Mucosa of gallbladder (tissue), 1 donor: Measurements from ENCODE around the gene MED10. TPM values are rescaled to one million over a fixed set of nuclear protein-coding genes. Genes with fewer than 3 reads are reported as not detected.

Experiments used
- DNase-seq: peaks from one replicate; pipeline ENCODE4 v3.0.0-alpha.2; 2020; ENCODE audit warnings: low spot score
- total RNA-seq: library from RNA; stranded (reverse); gene quantifications from one replicate; pipeline ENCODE4 v1.2.1, GENCODE V29; 2021
- donor health status: DM: no; HTN: no; CAD: no.

Gene MED10
- 27.7 TPM for total RNA-seq

- DNase-seq: peak; percentile 94
Measured at GRCh38 chr5:6377905-6378765, at the start of gene MED10. TSS of gene MED10 (minus strand) at chr5:6378547. CDS start at chr5:6378483, 64 bp downstream.

DNA sequence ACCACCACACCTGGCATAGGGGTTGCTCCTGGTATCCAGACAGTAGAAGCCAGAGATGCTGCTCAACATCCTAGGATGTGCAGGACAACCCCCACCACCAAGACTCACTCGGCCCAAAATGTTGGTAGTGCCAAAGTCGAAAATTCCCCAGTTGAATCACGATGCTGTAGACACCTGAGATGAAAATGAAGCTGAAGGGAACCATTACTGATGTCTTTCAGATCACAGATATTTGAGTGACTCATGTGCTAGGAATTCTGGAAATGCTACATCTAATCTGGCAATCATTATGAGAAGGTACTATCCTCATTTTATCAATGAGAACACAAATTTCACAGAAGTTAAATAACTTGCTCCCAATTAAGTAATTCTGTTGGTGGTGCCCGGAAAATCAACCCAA is 49.3 kb upstream of the MED10 start:
- DNase-seq: no peak

- no peak for DNase-seq
Measured at GRCh38 chr5:6424700-6425099, 46.4 kb upstream of the MED10 start.

- DNase-seq: no peak
Measured at GRCh38 chr5:6424110-6424659, 45.8 kb upstream of the MED10 start.

GRCh38 chr5:6423327-6424109 is 45.2 kb upstream of the MED10 start:
- no peak for DNase-seq

DNA sequence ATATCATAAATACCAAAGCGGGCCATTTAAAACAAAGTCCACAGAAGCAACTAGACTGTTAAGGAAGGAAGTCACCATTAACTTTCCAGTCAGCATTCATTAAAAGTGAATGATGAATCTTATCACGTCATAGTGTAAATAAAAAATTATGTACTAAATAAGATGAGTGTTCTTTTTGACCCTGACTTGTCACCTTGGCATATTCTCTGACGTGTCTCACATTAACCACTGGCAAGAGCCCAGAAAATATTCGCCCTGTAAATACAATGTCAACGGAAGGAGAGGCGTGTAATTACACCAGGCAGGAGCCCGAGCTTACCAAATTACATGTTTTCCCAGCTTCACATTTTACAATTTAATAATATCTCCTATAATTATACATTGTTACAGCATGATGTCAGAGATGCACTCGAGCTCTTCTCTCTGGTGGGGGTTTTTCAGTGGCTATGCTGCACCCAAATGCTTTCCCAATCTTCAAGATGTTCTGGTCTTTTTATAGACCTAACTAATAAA is 41.0 kb upstream of the MED10 start:
- peak; percentile 27 for DNase-seq

DNA sequence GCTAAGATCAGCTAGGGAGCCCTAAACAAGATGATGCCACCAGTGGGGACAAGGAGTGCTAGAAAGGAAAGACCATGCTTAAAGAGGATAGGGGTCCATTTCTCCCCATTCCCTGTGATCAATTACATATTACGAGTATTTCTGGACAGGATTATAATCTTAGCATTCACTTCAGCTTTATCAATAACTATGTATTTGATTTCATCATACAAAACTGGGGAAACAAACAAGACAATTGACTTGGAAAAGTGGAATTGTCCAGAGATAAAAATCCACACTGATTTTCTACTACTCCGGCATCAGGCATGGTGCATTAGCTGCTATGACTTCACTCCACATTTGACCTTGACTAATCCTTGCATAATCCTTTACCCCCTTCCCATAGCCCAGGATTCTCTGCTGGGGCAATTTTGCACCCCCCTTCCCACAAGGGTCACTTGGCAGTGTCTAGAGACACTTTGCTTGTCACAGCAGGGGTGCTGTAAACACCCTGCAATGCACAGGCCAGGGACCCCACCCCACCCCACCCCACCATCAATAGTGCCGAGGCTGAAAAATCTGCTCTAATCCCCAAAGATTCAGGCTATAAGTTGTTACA is 40.4 kb upstream of the MED10 start:
- DNase-seq: no peak

- DNase-seq: no peak
Measured at GRCh38 chr5:6417657-6418056, 39.3 kb upstream of the MED10 start.

DNA sequence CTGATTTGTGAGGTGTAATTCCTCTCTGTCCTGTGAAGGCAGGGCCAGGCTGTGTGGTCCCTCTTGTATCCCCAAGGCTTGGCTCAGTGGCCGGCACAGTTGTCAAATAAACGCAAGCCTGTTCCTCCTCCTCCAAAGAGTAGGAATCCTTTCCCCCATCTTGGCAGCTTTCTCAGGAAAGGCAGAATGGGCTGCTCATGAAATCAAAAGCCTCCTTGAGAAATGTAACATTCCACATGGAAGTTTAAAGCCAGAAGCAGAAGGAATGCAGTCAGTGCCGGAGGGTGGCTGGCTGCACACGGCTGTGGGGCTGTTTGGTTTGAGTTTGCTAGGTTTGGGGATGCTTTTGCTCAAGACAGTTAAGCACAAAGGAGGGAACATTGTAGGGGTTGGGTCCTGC is 34.5 kb upstream of the MED10 start:
- no peak for DNase-seq

DNA sequence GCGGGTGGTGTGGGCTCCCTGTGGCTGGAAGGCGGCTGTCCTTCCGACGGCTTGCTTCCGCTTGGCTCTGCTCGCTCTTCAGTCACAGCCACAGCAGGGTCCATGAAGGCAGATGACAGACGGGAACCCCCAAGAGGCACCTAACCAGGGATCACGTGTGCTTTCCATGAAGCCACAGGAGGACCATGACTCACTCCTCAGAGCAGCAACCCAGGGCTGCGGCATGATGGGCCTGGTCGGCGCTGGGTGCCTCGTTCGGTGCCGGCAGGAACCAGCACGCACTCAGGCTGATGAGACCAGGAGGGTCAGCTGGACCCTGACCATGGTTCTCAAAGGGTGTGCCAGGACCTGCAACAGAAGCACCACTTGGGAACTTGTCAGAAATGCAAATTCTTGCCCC is 32.8 kb upstream of the MED10 start:
- no peak for DNase-seq

DNA sequence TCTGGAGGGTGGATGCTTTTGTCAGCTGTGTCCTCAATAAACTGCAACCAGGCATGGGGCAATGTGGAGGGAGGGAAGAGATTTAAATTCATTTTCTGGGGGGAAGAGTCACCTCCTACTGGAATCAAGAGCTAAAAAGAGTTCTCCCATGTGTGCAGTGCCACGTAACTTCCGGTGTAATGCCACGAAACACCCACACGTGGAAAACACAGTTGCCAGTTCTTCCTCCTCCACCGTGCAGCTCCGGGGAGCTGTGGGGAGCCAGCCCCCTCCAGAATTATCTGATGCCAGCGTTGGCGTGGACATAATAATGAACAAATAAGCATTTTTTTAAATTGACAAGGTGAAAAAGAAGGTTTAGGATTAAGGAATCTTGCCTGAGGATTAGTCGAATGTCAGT is 32.1 kb upstream of the MED10 start:
- no peak for DNase-seq

DNA sequence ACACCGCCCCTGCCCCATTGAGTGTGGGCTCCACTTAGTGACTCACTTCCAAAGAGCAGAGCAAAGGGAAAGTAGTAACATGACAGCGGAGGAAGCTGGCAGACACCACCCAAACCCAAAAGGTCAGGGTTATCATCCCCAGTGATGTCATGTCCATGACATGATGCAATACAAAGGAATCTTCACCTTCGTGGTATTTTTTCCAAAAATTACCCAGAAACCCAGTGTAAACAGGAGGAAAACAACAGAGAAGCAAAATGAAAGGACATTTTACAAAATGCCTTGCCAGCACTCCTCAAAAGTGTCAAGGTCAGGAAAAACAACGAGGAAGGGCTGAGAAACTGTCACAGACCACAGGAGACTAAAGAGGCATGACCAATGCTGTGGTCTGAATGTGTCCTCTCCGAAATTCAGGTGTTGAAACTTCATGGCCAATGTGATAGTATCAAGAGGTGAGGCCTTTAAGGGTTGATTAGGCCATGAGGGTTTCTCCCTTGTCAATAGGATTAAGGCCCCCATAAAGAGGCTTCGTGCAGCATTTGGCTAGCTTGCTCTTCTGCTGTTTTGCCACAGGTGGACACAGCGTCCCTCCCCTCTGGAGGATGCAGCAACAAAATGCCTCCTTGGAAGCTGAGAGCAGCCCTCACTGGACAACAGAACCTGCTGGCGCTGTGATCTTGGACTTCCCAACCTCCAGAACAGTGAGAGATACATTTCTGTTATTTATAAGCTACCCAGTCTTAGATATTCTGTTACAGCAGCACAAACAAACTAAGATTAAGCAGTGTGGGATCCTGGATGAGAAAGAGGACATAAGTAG is 30.5 kb upstream of the MED10 start:
- no peak for DNase-seq

- no peak for DNase-seq
Measured at GRCh38 chr5:6408260-6408596, 29.9 kb upstream of the MED10 start.

DNA sequence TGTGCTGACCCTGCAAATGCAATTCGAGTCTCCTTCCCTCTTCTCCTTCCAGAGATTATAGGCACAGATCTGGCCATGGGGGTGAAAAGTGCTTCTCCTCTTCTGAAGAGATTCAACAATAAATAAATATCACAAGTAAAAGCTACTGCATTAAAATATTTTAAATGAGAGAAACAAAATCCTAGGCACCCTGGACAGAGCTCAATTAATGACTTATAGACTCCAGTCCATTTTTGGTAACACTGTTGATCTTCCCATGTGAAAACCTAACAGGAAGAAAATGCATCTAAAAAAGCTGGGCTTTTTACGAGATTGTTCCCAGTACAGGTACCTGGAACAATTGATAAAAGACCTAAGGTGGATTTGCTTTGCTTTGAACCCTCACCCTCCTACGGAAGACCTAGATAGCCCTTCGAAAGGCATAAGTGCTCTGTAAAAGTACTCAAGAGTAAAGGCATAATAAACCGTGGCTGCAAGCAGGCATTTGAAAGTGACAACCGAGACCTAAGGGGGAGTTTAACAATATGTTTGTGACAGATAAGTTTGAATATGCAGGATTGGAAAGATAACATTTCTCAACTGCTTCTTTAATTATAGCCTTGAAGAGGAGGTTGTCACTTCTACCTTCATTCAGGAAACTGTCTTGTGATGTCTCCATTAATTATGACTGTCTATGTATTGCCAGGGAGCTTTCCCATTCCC is 29.4 kb upstream of the MED10 start:
- no peak for DNase-seq

DNA sequence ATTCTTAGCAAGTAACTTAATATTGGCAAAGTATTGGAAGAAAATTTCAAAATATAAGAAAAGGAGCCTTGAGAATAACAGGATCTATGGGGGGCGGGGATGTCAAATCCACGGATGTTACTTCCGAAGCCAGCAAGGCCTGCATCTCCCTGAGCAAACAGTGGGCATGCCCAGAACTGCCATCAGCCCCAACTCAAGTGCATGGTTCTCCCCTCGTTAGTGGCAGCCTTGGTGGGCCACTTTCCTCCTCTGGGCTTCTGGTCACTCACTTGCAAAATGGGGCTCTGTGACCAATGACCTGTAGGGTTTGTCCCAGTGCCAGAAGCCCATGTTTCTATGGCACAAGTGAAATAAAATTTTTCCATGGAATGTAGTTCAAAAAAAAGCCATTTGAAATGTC is 27.2 kb upstream of the MED10 start:
- DNase-seq: no peak

GRCh38 chr5:6404129-6404528 is 25.8 kb upstream of the MED10 start:
- DNase-seq: no peak

- DNase-seq: no peak
Measured at GRCh38 chr5:6403416-6403815, 25.1 kb upstream of the MED10 start.

DNA sequence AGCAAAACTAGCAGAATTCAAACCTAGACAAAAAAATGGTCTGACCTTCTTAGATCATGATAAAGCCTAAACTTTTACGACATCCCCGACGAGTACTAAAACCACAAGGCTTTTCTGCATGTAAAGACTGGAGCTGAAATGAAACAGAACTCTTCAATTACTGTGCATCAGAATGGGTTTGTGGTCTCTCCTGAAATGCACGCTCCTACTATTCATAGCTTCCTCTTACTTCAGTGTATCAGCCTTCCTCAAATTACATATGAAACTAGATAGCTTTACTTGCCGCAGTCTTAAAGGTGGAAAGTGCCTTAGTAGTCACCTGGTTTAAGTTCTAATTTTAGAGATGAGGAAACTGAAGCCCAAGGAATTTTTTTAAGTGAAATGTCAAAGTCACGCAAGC is 24.6 kb upstream of the MED10 start:
- no peak for DNase-seq

- no peak for DNase-seq
Measured at GRCh38 chr5:6401410-6401809, 23.1 kb upstream of the MED10 start.

- no peak for DNase-seq
Measured at GRCh38 chr5:6399980-6400910, 21.9 kb upstream of the MED10 start.
